IMR-90 (cell line): ENCODE data around the gene USP53. TPM values are rescaled to one million over a fixed set of nuclear protein-coding genes. Genes with fewer than 3 reads are reported as not detected.

ENCODE experiments used
- POLR2A ChIP-seq: IDR thresholded peaks from 2 replicates; pipeline ENCODE4 v1.6.1; 2012; ENCODE audit warnings: mild to moderate bottlenecking, low read depth, low read length
- RAD21 ChIP-seq: IDR thresholded peaks from 2 replicates; pipeline ENCODE4 v1.6.1; 2012; ENCODE audit warnings: low read length, improper control_type of control experiment
- polyA plus RNA-seq, 3 experiments: library from polyadenylated mRNA; depleted of rRNA; stranded (reverse); fragments of >200 nt; gene quantifications; 2 replicates each; pipeline ENCODE4 v1.2.3, GENCODE V29; 2012; ENCODE audit warnings: low replicate concordance in 1 of 3
- total RNA-seq: library from RNA; depleted of rRNA; stranded (reverse); fragments of >200 nt; gene quantifications from 2 replicates; pipeline ENCODE4 v1.2.3, GENCODE V29; 2012
- TF ChIP-seq, protein P1 (sequence below): conservative IDR thresholded peaks from 2 replicates; pipeline ENCODE4 v1.5.1; 2012; ENCODE audit warnings: mild to moderate bottlenecking, low read depth, low read length, improper control_type of control experiment
- TF ChIP-seq, protein P2 (sequence below): fragments of 150-350 bp; IDR thresholded peaks from 2 replicates; pipeline ENCODE4 v1.6.1; 2016; ENCODE audit warnings: low read depth, mild to moderate bottlenecking, low read length, moderate library complexity, borderline replicate concordance

The USP53 gene
- total and polyA plus RNA-seq, 2 of the 4 experiments (the other 2 are of a cell fraction) = 11.2 to 24.0 TPM

DNA sequence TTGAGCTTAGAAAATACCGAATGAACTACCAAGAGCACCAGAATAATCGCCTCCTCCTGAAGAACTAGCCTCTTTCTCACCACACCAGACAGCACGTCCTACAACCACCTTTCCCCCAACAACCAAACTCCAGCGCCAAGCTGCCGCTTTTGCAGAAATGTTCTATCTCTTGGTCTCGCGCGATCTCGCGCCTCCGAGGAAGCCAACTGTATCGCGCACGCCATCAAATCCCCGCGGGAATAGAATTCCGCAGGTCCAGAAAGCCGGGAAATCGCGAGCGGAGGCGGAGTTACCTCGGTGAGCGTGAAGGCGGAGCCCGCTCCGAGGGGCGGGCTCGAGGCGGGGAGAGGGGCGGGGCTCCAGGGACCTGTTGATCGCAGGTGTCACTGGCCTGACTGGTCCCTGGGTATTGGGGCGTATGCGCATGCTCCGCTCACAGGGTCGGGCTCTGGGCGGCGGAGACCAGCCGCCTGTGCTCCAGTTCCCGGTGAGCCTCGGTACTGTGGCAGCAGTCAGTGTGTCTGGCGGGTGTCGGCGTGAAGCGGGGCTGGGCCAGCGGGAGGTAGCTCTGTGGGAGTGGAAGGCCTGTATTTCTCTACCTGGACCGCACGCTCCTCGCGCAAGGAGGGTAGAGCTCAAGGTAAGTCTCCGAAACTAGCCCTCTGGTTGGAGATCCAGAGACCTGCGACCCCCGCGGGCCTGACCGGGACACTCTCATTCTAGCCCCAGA is at the start of gene USP53 (continued):
- TF ChIP-seq, protein P1, sequence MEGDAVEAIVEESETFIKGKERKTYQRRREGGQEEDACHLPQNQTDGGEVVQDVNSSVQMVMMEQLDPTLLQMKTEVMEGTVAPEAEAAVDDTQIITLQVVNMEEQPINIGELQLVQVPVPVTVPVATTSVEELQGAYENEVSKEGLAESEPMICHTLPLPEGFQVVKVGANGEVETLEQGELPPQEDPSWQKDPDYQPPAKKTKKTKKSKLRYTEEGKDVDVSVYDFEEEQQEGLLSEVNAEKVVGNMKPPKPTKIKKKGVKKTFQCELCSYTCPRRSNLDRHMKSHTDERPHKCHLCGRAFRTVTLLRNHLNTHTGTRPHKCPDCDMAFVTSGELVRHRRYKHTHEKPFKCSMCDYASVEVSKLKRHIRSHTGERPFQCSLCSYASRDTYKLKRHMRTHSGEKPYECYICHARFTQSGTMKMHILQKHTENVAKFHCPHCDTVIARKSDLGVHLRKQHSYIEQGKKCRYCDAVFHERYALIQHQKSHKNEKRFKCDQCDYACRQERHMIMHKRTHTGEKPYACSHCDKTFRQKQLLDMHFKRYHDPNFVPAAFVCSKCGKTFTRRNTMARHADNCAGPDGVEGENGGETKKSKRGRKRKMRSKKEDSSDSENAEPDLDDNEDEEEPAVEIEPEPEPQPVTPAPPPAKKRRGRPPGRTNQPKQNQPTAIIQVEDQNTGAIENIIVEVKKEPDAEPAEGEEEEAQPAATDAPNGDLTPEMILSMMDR = no peak
- TF ChIP-seq, protein P2, sequence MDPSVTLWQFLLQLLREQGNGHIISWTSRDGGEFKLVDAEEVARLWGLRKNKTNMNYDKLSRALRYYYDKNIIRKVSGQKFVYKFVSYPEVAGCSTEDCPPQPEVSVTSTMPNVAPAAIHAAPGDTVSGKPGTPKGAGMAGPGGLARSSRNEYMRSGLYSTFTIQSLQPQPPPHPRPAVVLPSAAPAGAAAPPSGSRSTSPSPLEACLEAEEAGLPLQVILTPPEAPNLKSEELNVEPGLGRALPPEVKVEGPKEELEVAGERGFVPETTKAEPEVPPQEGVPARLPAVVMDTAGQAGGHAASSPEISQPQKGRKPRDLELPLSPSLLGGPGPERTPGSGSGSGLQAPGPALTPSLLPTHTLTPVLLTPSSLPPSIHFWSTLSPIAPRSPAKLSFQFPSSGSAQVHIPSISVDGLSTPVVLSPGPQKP = no peak
- TF ChIP-seq RAD21 (peak; percentile 25), POLR2A (peak; percentile 97)
